ENCODE results near the gene ENTHD1.

The ENTHD1 gene

DNA sequence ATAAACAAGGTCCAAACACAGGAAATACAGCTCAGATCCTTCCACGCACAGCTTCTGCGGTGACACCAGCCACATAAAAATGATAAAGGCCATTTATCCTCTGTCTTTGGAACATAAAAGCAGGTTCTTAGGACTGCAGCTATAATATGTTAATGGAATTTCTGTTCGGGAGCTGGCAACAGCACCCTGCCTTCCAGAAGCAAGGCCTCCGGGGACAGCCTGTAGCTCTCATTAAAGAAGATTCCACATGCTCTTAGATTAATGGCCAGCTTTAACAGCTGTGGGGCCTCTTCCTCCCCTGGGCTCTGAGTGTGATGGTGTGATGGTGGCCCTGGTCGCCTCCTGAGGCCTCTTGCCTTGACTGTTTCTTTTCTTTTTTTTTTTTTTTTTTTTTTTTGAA is 185.7 kb downstream of the ENTHD1 start:
- Histone ChIP-seq H3K36me3 (ENCODE audit: control insufficient read depth, insufficient read depth, low read length) (no peaks in the 10 kb centered on the region), H3K27me3 (replicated peaks; ENCODE audit: control insufficient read depth, insufficient read depth, low read length) (no peaks in the 10 kb centered on the region; the same call in none of the 2 replicates), H3K4me3 (replicated peaks; ENCODE audit: low read depth, low read length) (no peak overlapping the region)
- no peak for TF ChIP-seq CTCF (IDR thresholded peaks at IDR 0.05; ENCODE audit: insufficient read depth, low read length, poor library complexity, severe bottlenecking)
- no peak for DNase-seq (ENCODE audit: extremely low read depth, insufficient read length)

DNA sequence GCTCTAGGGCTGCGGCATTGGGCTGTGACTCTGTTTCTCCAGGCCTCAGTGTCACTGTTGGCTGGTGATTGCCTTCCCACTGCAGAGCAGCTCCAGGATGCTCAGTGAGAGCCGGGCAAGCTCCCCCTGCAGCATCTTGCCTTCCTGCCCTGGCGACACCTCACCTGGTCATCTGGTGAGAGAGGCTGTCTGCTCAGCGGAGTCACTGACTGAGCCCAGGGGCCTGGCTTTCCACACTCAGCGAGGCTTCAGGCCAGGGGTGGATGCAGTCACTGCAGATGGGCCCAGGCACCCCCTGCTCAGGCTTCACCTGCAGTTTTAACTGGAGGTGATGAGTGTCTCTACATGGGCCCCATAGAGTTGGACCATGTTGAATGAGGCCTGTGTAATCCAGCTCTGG is 186.2 kb downstream of the ENTHD1 start:
- H3K36me3 ChIP-seq (ENCODE audit: control insufficient read depth, insufficient read depth, low read length), result no peaks in the 10 kb centered on the region
- no peak overlapping the region for H3K4me3 ChIP-seq (replicated peaks; ENCODE audit: low read depth, low read length)
- no peaks in the 10 kb centered on the region; the same call in none of the 2 replicates for H3K27me3 ChIP-seq (replicated peaks; ENCODE audit: control insufficient read depth, insufficient read depth, low read length)
- no peak for TF ChIP-seq CTCF (IDR thresholded peaks at IDR 0.05; ENCODE audit: insufficient read depth, low read length, poor library complexity, severe bottlenecking)
- DNase-seq (ENCODE audit: extremely low read depth, insufficient read length), result no peak

GRCh38 chr22:39706376-39707140 is 187.0 kb downstream of the ENTHD1 start:
- H3K36me3 ChIP-seq (ENCODE audit: control insufficient read depth, insufficient read depth, low read length), result no peaks in the 10 kb centered on the region
- TF ChIP-seq CTCF (IDR thresholded peaks at IDR 0.05; ENCODE audit: insufficient read depth, low read length, poor library complexity, severe bottlenecking), result no peak
- DNase-seq (ENCODE audit: extremely low read depth, insufficient read length), result no peak
- H3K27me3 ChIP-seq (replicated peaks; ENCODE audit: control insufficient read depth, insufficient read depth, low read length), result no peaks in the 10 kb centered on the region; the same call in 1 of the 2 replicates
- no peak overlapping the region for H3K4me3 ChIP-seq (replicated peaks; ENCODE audit: low read depth, low read length)

GRCh38 chr22:39705386-39705785 is 188.2 kb downstream of the ENTHD1 start:
- no peak for TF ChIP-seq CTCF (IDR thresholded peaks at IDR 0.05; ENCODE audit: insufficient read depth, low read length, poor library complexity, severe bottlenecking)
- Histone ChIP-seq H3K27me3 (replicated peaks; ENCODE audit: control insufficient read depth, insufficient read depth, low read length) (peaks cover 2% of the 10 kb centered on the region), H3K4me3 (replicated peaks; ENCODE audit: low read depth, low read length) (no peak overlapping the region), H3K36me3 (ENCODE audit: control insufficient read depth, insufficient read depth, low read length) (no peaks in the 10 kb centered on the region)
- no peak for DNase-seq (ENCODE audit: extremely low read depth, insufficient read length)

DNA sequence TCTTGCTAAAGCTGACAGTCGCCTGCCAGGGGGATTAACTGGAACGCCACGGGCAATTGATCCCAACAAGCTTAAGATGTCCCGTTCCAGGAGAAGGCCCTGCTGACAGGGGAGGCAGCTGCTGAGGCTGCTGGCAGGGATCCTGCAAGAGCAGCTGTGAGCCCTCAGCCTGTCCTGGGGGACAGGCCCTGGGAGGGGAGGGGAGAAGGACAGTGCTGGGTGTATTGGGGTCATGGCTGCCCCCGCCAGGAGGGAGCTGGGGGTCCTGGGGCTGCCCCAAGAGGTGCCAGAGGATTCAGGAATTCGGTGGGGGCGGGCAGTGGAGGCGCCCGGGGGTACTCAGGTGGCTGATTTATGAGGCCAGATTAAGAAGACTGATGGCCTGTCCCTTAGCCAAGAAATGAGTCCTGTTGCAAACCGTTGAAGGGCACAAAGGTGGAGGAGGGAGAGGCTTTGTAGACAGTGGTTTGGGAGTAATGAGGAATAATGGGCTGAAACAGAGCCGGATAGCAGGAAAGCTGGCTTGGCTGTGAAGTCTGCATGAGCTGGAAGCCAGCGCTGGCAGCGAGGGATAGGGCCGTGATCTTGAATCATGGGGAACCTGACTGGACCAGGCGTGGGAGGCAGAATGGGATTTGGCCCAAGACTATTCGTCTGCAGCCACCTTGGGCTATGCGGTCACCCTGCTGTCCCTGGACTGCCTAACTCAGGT is 189.5 kb downstream of the ENTHD1 start:
- Histone ChIP-seq H3K27me3 (replicated peaks; ENCODE audit: control insufficient read depth, insufficient read depth, low read length) (peaks cover 3% of the 10 kb centered on the region), H3K4me3 (replicated peaks; ENCODE audit: low read depth, low read length) (no peak overlapping the region), H3K36me3 (ENCODE audit: control insufficient read depth, insufficient read depth, low read length) (no peaks in the 10 kb centered on the region)
- DNase-seq (ENCODE audit: extremely low read depth, insufficient read length), result no peak
- no peak for TF ChIP-seq CTCF (IDR thresholded peaks at IDR 0.05; ENCODE audit: insufficient read depth, low read length, poor library complexity, severe bottlenecking)

All from GM06990 (cell line).